ENCODE results near the gene STAC3. TPM values are rescaled to one million over a fixed set of nuclear protein-coding genes. Genes with fewer than 3 reads are reported as not detected.

Gene STAC3
- total RNA-seq, 1 donor from 2014 or later, result 5.1 TPM

DNA sequence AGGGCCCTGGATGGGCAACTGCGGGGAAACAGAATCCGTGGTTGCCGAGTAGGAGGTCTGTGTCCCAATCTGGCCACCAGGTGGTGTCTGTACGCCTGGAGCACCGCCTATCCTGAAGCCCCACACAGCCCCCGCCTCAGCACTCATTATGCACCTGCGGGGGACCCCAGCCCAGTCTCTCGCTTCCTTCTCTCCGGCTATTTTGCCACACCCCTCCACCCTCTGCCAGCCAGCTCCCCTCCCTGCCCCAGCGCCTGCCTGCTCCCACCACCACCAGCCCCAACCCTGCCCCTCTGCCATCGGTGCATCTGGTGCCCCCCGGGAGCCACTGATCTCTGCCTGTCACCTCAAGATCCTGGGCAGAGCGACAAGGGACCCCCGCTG, 36.6 kb downstream of the STAC3 start:
- H3K27me3 ChIP-seq, result peaks cover 60% of the 10 kb centered on the region
- H3K27ac ChIP-seq, result no peak overlapping the region
- H3K79me2 ChIP-seq (ENCODE audit: low read depth), result no peaks in the 10 kb centered on the region
- no peak overlapping the region for H2AFZ ChIP-seq (replicated peaks)
- Mint-ChIP-seq H3K27me3 (ENCODE audit: insufficient read depth, low read depth) (peaks cover 52% of the 10 kb centered on the region), H3K36me3 (peaks cover 7% of the 10 kb centered on the region), H3K4me1 (peaks cover 41% of the 10 kb centered on the region), H3K27ac (no peak overlapping the region), H3K4me3 (peak overlapping the region; percentile 52), H3K9me3 (peaks cover 2% of the 10 kb centered on the region)
- peaks cover 48% of the 10 kb centered on the region for H3F3A ChIP-seq (ENCODE audit: low read depth)
- TF ChIP-seq EZH2 (IDR thresholded peaks at IDR 0.05), result peak; percentile 34
- TF ChIP-seq EZH2phosphoT487 (IDR thresholded peaks at IDR 0.05), result peak; percentile 10
- TF ChIP-seq, protein P1, sequence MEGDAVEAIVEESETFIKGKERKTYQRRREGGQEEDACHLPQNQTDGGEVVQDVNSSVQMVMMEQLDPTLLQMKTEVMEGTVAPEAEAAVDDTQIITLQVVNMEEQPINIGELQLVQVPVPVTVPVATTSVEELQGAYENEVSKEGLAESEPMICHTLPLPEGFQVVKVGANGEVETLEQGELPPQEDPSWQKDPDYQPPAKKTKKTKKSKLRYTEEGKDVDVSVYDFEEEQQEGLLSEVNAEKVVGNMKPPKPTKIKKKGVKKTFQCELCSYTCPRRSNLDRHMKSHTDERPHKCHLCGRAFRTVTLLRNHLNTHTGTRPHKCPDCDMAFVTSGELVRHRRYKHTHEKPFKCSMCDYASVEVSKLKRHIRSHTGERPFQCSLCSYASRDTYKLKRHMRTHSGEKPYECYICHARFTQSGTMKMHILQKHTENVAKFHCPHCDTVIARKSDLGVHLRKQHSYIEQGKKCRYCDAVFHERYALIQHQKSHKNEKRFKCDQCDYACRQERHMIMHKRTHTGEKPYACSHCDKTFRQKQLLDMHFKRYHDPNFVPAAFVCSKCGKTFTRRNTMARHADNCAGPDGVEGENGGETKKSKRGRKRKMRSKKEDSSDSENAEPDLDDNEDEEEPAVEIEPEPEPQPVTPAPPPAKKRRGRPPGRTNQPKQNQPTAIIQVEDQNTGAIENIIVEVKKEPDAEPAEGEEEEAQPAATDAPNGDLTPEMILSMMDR (IDR thresholded peaks at IDR 0.05), result peak; percentile 77
- DNase-seq (ENCODE audit: low spot score), result peak; percentile 87
- peaks cover 38% of the 10 kb centered on the region for H3K4me1 ChIP-seq
- peaks cover 58% of the 10 kb centered on the region for H4K20me1 ChIP-seq (ENCODE audit: low read depth)
- H3K9me3 ChIP-seq (ENCODE audit: low read depth), result no peaks in the 10 kb centered on the region
- H3K4me3 ChIP-seq, result no peak overlapping the region
- no peak overlapping the region for H3K9ac ChIP-seq
- no peak overlapping the region for H3K4me2 ChIP-seq
- H3K36me3 ChIP-seq, result no peaks in the 10 kb centered on the region

DNA sequence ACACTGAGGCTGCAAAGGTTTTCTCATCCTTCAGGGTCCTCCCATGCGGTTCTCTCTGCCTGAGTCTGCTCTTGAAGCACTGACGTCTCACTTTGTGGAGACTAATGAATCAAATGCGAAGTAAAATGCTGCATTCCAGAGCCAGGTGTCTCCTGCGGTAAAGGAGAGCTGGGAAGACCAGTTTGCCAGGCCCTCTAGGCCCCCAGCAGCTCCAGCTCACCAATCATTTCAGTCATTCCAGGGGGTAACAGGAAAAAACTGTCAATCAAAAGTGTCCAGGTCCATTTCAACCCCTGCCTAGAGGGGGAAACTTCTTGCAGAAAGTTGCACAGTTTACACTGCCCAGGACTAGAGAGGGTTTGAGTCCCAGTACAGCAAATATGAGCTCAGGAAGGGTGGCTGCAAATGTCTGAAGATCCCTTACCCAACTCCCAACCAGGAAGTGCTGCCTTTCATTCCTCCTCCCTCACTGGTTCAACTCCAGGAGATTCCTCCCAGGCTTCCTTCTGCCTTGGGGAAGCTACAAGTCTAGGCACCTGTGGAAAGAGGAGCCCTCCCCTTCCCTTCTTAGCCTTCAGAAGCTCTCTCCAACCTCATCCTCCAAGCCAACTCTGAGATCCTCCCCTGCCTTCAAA, 37.1 kb downstream of the STAC3 start:
- TF ChIP-seq EZH2 (IDR thresholded peaks at IDR 0.05) (no peak), EZH2phosphoT487 (IDR thresholded peaks at IDR 0.05) (no peak)
- TF ChIP-seq, protein P1 (IDR thresholded peaks at IDR 0.05), result no peak
- H4K20me1 ChIP-seq (ENCODE audit: low read depth), result peaks cover 53% of the 10 kb centered on the region
- H3K36me3 Mint-ChIP-seq, result peaks cover 10% of the 10 kb centered on the region
- H3K4me3 Mint-ChIP-seq, result peak overlapping the region; percentile 52
- H3K4me1 Mint-ChIP-seq, result peaks cover 37% of the 10 kb centered on the region
- peaks cover 2% of the 10 kb centered on the region for H3K9me3 Mint-ChIP-seq
- no peak for DNase-seq (ENCODE audit: low spot score)
- no peaks in the 10 kb centered on the region for H3K9me3 ChIP-seq (ENCODE audit: low read depth)
- peaks cover 47% of the 10 kb centered on the region for H3K27me3 Mint-ChIP-seq (ENCODE audit: insufficient read depth, low read depth)
- peaks cover 55% of the 10 kb centered on the region for H3K27me3 ChIP-seq
- no peaks in the 10 kb centered on the region for H3K79me2 ChIP-seq (ENCODE audit: low read depth)
- H3K9ac ChIP-seq, result no peak overlapping the region
- no peaks in the 10 kb centered on the region for H3K36me3 ChIP-seq
- no peak overlapping the region for H3K4me2 ChIP-seq
- peaks cover 43% of the 10 kb centered on the region for H3F3A ChIP-seq (ENCODE audit: low read depth)
- H3K4me3 ChIP-seq, result no peak overlapping the region
- no peak overlapping the region for H3K27ac Mint-ChIP-seq
- H2AFZ ChIP-seq (replicated peaks), result no peak overlapping the region
- peaks cover 33% of the 10 kb centered on the region for H3K4me1 ChIP-seq
- H3K27ac ChIP-seq, result no peak overlapping the region

DNA sequence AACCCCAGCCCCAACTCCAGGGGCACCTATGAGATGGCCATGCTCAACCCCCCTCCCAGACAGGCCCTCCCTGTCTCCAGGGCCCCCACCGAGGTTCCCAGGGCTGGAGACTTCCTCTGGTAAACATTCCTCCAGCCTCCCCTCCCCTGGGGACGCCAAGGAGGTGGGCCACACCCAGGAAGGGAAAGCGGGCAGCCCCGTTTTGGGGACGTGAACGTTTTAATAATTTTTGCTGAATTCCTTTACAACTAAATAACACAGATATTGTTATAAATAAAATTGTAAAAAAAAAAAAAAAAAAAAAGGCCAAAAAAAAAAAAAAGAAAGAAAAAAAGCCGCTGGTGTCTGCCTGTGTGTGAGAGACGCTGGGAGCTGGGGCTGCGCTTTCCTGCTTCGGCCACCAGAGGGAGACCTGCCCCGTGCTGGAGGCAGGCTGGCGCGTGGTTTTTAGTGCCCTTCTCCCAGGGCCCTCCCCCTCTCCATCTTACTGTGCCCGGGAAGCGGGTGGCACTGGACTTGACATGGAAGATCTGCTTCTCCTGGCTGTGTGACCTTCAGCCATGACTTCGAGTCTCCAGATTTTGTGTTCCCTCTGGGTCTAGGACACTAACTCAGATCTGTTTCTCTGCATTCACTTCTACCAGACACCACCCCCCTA, 37.8 kb downstream of the STAC3 start:
- no peak overlapping the region for H2AFZ ChIP-seq (replicated peaks)
- Mint-ChIP-seq H3K36me3 (peaks cover 8% of the 10 kb centered on the region), H3K4me3 (peak overlapping the region; percentile 45), H3K27me3 (ENCODE audit: insufficient read depth, low read depth) (peaks cover 41% of the 10 kb centered on the region), H3K4me1 (peaks cover 31% of the 10 kb centered on the region), H3K9me3 (peaks cover 2% of the 10 kb centered on the region), H3K27ac (no peak overlapping the region)
- H3K4me2 ChIP-seq, result no peak overlapping the region
- peaks cover 48% of the 10 kb centered on the region for H4K20me1 ChIP-seq (ENCODE audit: low read depth)
- peaks cover 38% of the 10 kb centered on the region for H3F3A ChIP-seq (ENCODE audit: low read depth)
- DNase-seq (ENCODE audit: low spot score), result peak; percentile 84
- H3K9me3 ChIP-seq (ENCODE audit: low read depth), result no peaks in the 10 kb centered on the region
- TF ChIP-seq, protein P1 (IDR thresholded peaks at IDR 0.05), result peak; percentile 85
- TF ChIP-seq EZH2phosphoT487 (IDR thresholded peaks at IDR 0.05), result no peak
- TF ChIP-seq EZH2 (IDR thresholded peaks at IDR 0.05), result no peak
- H3K4me1 ChIP-seq, result peaks cover 31% of the 10 kb centered on the region
- no peaks in the 10 kb centered on the region for H3K36me3 ChIP-seq
- no peak overlapping the region for H3K4me3 ChIP-seq
- H3K27ac ChIP-seq, result no peak overlapping the region
- H3K9ac ChIP-seq, result no peak overlapping the region
- H3K27me3 ChIP-seq, result peaks cover 48% of the 10 kb centered on the region
- no peaks in the 10 kb centered on the region for H3K79me2 ChIP-seq (ENCODE audit: low read depth)

Data from neural progenitor cell (in vitro differentiated cells).